ENCODE measurements around the gene COL7A1. TPM values are rescaled to one million over a fixed set of nuclear protein-coding genes. Genes with fewer than 3 reads are reported as not detected.

COL7A1 gene
- total RNA-seq, 1 experiment from 2014 or later, result 40.0 TPM

DNA sequence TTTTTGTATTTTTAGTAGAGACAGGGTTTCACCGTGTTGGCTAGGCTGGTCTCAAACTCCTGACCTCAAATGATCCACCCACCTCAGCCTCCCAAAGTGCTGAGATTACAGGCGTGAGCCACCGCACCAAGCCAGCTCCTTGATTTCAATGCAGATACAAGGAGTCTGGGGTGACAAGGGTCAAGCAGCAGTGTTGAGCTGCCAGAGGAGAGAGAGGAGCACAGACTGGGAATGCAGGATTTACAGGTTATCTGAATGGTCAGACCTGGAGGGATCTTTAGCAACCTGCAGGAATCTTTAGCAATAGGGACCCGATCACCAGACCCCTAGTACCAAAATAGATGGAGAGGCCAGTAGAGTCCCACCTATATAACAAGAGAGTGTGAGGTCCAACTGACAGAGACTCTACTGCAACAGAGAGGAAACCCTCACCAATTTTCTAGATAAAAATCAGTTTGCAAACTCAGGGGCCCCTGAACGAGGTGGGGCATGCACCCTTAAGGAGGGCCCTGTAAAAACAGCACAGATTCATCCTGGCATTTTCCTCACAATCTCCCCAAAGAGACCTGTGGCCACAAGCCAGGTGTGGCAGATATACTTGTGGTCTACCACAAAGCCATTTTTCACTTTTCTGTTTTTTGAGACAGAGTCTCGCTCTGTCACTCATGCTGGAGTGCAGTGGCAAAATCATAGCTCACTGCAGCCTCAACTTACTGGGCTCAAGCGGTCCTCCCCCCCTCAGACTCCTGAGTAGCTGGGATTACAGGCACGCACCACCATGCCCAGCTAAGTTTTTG lies 80.5 kb downstream of the COL7A1 start:
- no peaks in the 10 kb centered on the region for H3K9me3 ChIP-seq (ENCODE audit: control insufficient read depth, insufficient read depth, low read depth, low read length)
- no peaks in the 10 kb centered on the region for H3K27me3 ChIP-seq (ENCODE audit: control insufficient read depth, insufficient read depth, low read length)
- ATAC-seq (no peak), DNase-seq (ENCODE audit: low read depth, low spot score) (no peak)
- no peaks in the 10 kb centered on the region for H3K36me3 ChIP-seq (ENCODE audit: control insufficient read depth, insufficient read depth, low read length)
- ChIA-PET CTCF (interaction anchor here (0.7 kb wide), 1 partner anchor 933 kb away, joined by 4 read pairs; no protein-coding TSS in a partner anchor), POLR2A (no interaction called here)
- no peak overlapping the region for H3K4me3 ChIP-seq (ENCODE audit: low read depth in 2 of 2, low read length in 2 of 2)
- intact Hi-C loops (cut with micrococcal nuclease; ENCODE audit: unreplicated experiment) (no loop called here), in situ Hi-C loops (cut with HindIII; ENCODE audit: low pct_unique_long_range_greater_than_20kb, low sequenced_read_pairs) (no loop called here)
- no peak for TF ChIP-seq TCF7L2 (IDR thresholded peaks at IDR 0.05; ENCODE audit: low read depth, low read length)
- no peak for TF ChIP-seq POLR2AphosphoS5 (IDR thresholded peaks at IDR 0.05; ENCODE audit: low read depth, low read length)
- no peak for TF ChIP-seq REST (IDR thresholded peaks at IDR 0.05; ENCODE audit: insufficient read depth in 1 of 2, low read depth in 2 of 2, low read length in 1 of 2)
- TF ChIP-seq SIN3A (IDR thresholded peaks at IDR 0.05; ENCODE audit: borderline replicate concordance, insufficient read depth, low read depth, low read length), result no peak
- TF ChIP-seq CTCF (IDR thresholded peaks at IDR 0.05), result no peak
- BruUV-seq (replicated peaks), result no TSS peak
- no peak overlapping the region for H3K27ac ChIP-seq (ENCODE audit: low read length)
- no peaks in the 10 kb centered on the region for H3K4me1 ChIP-seq (ENCODE audit: control insufficient read depth, insufficient read depth, low read length)

Small RNA genes lying within 50 kb of the gene (microRNA-seq; reads per million reads assigned to microRNA genes)
- gene MIR4793 (ENCODE audit: unreplicated experiment) (0.95 reads per million), gene MIR6823 (ENCODE audit: unreplicated experiment) (not detected), gene MIR711 (ENCODE audit: unreplicated experiment) (not detected)

Other genes starting within 250 kb of the COL7A1 start
- not detected for gene FBXW12, start 223.1 kb downstream of the COL7A1 start, total RNA-seq (2021; ENCODE audit: unreplicated experiment)
- 22.8 TPM for gene PLXNB1, start 165.2 kb downstream of the COL7A1 start, total RNA-seq (2021; ENCODE audit: unreplicated experiment)
- 11.9 TPM for gene CCDC51, start 155.2 kb downstream of the COL7A1 start, total RNA-seq (2021; ENCODE audit: unreplicated experiment)
- gene TMA7, start 155.1 kb downstream of the COL7A1 start, total RNA-seq (2021; ENCODE audit: unreplicated experiment), result 175 TPM
- gene ATRIP, start 148.6 kb downstream of the COL7A1 start, total RNA-seq (2021; ENCODE audit: unreplicated experiment), result 11.9 TPM
- gene SHISA5, start 91.2 kb downstream of the COL7A1 start, total RNA-seq (2021; ENCODE audit: unreplicated experiment), result 122 TPM
- 6.0 TPM for gene PFKFB4, start 38.5 kb downstream of the COL7A1 start, total RNA-seq (2021; ENCODE audit: unreplicated experiment)
- gene UCN2, start 31.5 kb downstream of the COL7A1 start, total RNA-seq (2021; ENCODE audit: unreplicated experiment), result 1.8 TPM
- gene UQCRC1, start 14.3 kb upstream of the COL7A1 start, total RNA-seq (2021; ENCODE audit: unreplicated experiment), result 227 TPM
- gene TMEM89, start 26.4 kb upstream of the COL7A1 start, total RNA-seq (2021; ENCODE audit: unreplicated experiment), result not detected
- 36.3 TPM for gene SLC26A6, start 40.1 kb upstream of the COL7A1 start, total RNA-seq (2021; ENCODE audit: unreplicated experiment)
- 7.7 TPM for gene CELSR3, start 67.6 kb upstream of the COL7A1 start, total RNA-seq (2021; ENCODE audit: unreplicated experiment)
- 26.8 TPM for gene NCKIPSD, start 90.6 kb upstream of the COL7A1 start, total RNA-seq (2021; ENCODE audit: unreplicated experiment)
- 50.2 TPM for gene IP6K2, start 121.9 kb upstream of the COL7A1 start, total RNA-seq (2021; ENCODE audit: unreplicated experiment)